Fibroblast of gingiva (primary cell): ENCODE measurements around the gene TSGA10IP.

Experiments used
- DNase-seq: peaks from one replicate; pipeline ENCODE4 v3.0.0-alpha.2; 2011; ENCODE audit warnings: low read depth

The TSGA10IP gene

GRCh38 chr11:66008095-66008467, 62.8 kb downstream of the TSGA10IP start:
- no peak for DNase-seq

DNA sequence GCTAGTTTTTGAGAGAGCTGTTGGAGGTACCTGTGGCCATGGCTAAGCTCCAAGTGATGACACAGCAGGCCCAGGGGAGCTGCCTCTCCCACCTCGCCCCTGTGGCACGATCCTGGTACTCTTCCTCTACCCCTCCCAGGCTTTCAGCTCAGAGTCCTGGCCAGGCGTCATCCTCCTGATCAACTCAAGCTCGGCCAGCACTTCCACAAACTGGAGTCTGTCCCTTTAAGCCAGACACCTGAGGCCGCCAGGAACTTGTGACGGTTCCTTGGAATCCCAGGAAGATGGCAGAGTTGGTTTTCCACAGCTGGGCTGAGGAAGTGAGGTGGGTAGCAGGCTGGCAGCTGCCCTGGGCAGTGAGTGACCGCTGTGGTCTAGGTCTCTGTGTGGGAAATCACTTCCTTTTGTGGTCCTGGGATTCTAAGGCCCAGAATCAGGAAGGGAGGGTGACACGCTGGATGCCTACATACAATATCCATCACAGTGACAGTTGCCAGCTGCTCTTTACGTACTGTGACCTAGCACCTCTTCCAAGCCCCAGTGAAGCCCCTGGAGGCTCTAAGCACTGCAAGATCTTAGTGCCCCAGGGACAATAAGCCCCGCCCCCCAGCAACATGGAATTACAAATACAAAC, 63.3 kb downstream of the TSGA10IP start:
- no peak for DNase-seq
